Ureter (tissue), 1 donor: Measurements from ENCODE around the gene CDK1. TPM values are rescaled to one million over a fixed set of nuclear protein-coding genes. Genes with fewer than 3 reads are reported as not detected.
"Not testable (repeated sequence)": the region's sequence is repeated elsewhere in the genome, so short reads cannot be mapped to it uniquely, and the experiment has no call there.

Source experiments
- DNase-seq: peaks from one replicate; pipeline ENCODE4 v3.0.0-alpha.2; 2020; ENCODE audit warnings: low spot score
- total RNA-seq: library from RNA; stranded (reverse); gene quantifications from one replicate; pipeline ENCODE4 v1.2.4, GENCODE V29; 2023
- donor health status: DM: yes; HTN: yes; CAD: no.

The CDK1 gene
- total RNA-seq, 1 donor from 2014 or later, result 2.4 TPM

- peak; percentile 59 for DNase-seq
These were observed 38.5 kb downstream of the CDK1 start for GRCh38 chr10:60816628-60817397.

DNA sequence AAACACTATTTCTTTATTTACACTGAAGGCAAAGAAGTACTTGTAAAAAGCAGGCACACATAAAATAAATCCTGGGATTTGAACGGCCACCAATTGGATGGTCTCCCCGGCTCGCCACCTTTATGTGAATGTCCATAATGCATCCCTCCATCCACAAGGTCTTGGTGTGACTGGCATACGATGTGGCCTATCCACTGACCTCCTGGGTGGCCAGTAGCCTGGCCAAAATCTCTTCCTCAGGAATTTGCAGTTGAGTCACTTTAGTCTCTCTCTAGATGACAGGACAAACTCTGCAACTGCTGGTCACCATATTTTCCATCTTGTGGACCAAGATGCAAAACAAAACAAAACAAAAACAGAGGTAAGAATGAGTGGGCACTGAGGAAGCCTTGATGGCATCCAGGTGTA lies 39.1 kb downstream of the CDK1 start:
- no peak for DNase-seq

- DNase-seq, result no peak
These were observed 40.0 kb downstream of the CDK1 start for GRCh38 chr10:60818134-60818770.

DNA sequence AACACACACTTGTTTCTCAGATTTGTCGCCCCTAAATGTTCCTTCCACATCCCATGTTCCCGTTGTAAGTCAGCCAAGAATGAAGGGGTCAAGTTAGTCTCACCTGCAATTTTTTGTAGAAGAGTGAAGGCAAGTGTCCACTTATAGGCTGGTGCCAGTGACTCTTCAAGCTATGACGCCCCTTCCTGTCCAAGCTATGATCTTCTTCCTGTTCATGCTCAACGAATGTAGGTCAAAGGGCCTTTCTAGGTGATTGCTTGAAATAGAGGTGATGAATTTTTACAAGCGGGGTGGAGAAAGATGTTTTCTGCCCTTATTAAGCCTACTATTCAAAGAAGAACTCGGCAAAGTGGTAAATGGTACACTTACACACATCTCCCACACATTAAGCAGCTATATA lies 41.0 kb downstream of the CDK1 start:
- no peak for DNase-seq

GRCh38 chr10:60820093-60820754 lies 41.9 kb downstream of the CDK1 start:
- DNase-seq, result no peak

DNA sequence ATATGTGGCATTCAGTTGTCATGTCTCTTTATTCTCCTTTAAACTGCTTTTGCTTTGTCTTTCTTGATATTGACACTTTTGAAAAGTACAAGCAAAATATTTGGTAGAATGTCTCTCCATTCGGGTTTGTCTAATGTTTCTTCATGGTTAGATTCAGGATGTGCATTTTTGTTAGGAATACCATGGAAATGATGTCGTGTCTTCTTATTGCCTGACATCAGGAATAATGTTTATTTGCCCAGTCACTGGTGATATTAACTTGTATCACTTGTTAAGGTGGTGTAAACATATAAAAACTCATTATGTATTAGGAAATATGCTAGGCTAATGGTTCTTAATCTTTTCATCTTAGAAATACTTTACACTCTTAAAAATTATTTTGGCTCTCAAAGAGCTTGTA lies 43.4 kb downstream of the CDK1 start:
- no peak for DNase-seq

DNA sequence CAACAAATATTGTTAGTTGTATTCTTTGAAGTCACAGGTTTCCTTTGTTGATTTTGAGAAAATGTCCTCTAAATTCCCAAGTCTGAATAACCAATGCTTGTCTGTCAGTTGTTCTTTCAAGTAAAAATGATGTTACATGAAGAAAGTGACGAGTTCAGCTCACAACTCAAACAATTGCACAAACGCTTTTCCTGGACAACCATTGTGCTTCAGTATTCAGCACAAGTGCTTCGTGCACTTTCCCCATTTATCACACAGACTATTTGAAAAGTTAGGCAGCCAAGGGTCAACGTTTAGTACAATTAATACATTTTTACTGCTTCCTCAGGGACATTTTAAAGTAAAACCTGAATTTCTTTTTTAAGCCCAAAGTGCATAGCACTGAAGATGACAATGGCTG lies 44.5 kb downstream of the CDK1 start:
- no peak for DNase-seq

DNA sequence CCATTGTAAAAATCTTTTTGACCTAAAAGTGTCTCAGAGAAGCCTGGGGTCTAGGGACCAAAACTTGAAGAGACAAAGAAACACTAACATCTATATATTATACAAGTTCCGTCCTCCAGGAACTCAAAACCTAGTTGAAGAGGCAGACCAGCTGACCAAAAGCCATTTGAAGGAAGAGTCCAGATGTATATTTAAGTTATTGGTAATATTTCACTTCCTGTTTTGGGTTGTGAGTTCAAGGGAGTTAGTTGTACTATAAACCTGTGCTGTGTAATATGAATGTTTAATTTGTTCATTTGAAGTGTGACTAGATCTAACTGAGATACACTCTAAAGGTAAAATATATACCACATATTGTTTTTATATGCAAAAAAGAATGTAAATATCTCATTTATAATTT lies 45.0 kb downstream of the CDK1 start:
- no peak for DNase-seq

- DNase-seq, result no peak
These were observed 47.2 kb downstream of the CDK1 start for GRCh38 chr10:60825520-60825919.

DNA sequence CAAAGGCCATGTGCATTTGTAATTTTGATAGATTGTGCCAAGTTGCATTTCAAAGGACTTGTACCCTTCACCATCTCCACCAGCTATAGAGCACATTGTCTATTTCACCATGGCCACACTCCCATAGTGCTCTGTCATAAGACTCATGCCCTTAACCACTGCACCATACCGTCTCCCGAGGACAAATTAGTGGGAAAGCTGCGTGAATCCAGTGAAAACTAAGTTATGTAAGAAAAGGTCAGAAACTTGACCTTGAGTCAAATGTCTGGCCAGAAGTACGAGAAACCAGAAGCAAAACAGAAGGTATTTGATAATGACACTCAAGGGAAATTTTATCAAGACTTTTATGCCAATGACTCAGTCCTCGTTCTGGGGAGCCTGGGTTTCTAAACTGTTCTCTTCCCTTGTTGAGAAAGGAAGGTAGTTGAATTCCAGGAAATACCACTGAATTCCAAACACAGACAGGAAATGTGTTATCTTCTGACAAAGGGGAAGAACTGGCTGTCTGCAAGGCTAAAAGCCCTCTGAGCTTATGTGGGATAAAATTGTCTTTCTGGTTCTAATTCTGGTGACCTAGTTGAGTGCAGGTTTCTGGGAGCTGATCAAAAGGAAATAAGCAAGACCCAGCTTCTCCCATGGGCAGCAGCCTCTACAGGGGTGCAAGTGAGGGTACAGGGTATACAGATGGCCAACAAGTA lies 49.7 kb downstream of the CDK1 start:
- DNase-seq, result no peak

DNA sequence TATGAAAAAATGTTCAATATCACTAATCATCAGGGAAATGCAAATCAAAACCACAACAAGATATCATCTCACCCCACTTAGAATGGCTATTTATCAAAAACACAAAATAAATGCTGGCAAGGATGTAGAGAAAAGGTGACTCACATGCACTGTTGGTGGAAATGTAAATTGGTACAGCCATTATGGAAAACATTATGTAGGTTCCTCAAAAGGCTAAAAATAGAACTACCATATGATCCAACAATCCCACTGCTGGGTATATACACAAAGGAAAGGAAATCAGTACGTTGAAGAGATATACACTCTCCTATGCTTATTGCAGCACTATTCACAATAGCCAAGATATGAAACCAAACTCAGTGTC lies 50.2 kb downstream of the CDK1 start:
- no peak for DNase-seq

GRCh38 chr10:60832136-60832535 lies 53.9 kb downstream of the CDK1 start:
- DNase-seq, result not testable (repeated sequence)

- no peak for DNase-seq
These were observed 56.1 kb downstream of the CDK1 start for GRCh38 chr10:60834401-60834800.

DNA sequence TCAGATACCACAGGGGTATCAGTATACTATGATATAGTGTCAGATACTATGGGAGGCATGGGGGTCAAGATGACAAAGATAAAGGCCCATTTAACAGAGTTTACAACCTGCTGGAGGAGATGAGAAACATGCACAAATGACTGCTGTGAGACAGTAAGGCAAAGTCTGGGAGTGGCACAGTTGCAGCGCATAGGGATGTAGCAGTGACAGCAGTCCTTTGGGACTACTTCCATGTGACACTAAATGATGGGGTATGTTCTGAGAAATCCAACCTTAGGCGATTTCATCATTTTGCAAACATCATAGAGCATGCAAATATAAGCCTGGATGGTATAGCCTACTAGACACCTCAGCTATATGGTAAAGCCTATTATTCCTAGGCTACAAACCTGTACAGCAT lies 56.8 kb downstream of the CDK1 start:
- DNase-seq, result no peak

GRCh38 chr10:60841227-60841626 lies 62.9 kb downstream of the CDK1 start:
- not testable (repeated sequence) for DNase-seq

GRCh38 chr10:60842694-60843093 lies 64.4 kb downstream of the CDK1 start:
- no peak for DNase-seq

Other genes starting within 250 kb of the CDK1 start
- gene RHOBTB1, start 165.7 kb downstream of the CDK1 start, total RNA-seq, result 10.9 TPM